ENCODE results near the gene PGS1. TPM values are rescaled to one million over a fixed set of nuclear protein-coding genes. Genes with fewer than 3 reads are reported as not detected.

Gene PGS1
- total RNA-seq, 2 experiments from 2014 or later, result 75.8 to 78.1 TPM

DNA sequence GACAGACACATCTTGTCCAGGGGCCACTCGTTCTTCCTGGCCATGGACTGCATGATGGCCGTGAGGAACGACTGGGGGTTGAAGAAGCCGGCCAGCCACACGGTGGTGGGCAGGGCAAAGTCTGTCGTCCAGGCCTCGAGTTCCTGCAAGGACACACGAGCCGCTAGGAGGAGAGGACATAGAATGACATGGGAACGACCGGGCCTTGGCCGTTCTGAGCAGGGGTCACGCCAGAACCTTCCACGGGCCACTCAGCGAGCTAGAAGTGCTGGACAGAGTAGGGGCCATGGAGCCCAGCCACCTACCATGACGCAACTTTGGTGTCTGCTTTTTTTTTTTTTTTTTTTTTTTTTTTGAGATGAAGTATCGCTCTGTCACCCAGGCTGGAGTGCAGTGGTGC is 47.0 kb downstream of the PGS1 start:
- H3K4me1 Mint-ChIP-seq (ENCODE audit: low read depth), result peaks cover 21% of the 10 kb centered on the region
- CTCF ChIA-PET, result interaction anchor here (1.1 to 9.7 kb wide), 4 partner anchors 9 to 174 kb away, joined by 3 to 135 read pairs (median 4); partner anchors contain the start of gene SOCS3
- intact Hi-C loops (cut with micrococcal nuclease), result no loop called here
- no peak overlapping the region for H3K27ac Mint-ChIP-seq
- POLR2A ChIA-PET, result no interaction called here
- H3K27me3 Mint-ChIP-seq, result no peaks in the 10 kb centered on the region
- no peak overlapping the region for H3K4me3 Mint-ChIP-seq
- H3K9me3 Mint-ChIP-seq, result no peaks in the 10 kb centered on the region
- no peak for DNase-seq
- H3K36me3 Mint-ChIP-seq, result peaks cover 51% of the 10 kb centered on the region

DNA sequence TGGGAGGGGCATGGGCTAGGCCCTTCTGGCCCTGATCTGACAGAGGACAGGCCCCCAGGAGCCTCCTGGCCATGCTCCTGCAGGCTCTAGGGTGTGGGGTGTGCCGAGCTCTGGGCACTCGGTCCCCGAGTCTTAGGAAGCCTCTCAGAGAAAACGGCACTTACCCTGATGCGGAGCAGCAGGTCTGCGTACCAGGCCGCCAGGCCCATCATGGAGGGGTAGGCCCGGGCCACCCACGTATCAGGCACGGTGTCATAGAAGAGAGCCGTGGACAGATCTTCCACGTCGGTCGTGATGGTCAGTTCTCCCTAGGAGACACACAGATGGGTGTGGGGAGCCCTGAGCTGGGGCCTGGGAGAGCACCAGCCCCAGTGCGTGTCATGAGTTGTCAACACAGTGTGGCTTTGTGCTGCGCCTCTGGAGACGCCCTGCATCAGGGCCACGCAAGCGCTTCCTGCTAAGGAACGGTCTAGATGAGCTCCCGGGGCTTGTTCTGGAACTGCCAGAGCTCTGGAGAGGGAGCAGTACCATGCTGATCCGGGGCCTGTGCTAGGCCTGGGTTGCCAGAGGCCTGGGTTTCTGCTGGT is 47.9 kb downstream of the PGS1 start:
- Mint-ChIP-seq H3K36me3 (peaks cover 41% of the 10 kb centered on the region), H3K27me3 (no peaks in the 10 kb centered on the region), H3K9me3 (no peaks in the 10 kb centered on the region), H3K4me3 (no peak overlapping the region), H3K4me1 (ENCODE audit: low read depth) (peaks cover 12% of the 10 kb centered on the region), H3K27ac (peak overlapping the region; percentile 18)
- intact Hi-C loops (cut with micrococcal nuclease), result no loop called here
- no peak for DNase-seq
- POLR2A ChIA-PET, result no interaction called here
- CTCF ChIA-PET, result interaction anchor here (1.1 to 9.7 kb wide), 3 partner anchors 65 to 175 kb away, joined by 3 to 135 read pairs (median 4); partner anchors contain the start of gene SOCS3

DNA sequence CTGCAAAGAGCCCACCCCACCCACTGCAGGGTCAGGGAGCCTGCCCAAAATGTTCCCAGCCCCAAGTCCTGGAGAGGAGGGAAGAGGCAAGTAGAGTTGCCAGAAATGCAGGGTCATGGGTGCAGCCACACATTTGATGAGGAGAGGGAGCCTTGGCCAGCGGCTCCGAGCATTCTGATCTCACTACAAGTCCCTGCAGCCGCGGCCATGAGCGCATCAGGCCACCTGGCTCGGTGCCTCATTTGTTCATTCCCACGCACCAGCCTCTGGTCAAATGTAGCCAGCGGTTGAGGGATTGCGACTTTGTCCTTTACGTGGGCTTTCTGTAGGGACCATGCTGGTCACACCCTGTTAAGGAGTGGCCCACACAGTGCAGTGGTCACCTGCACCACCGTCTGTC is 48.7 kb downstream of the PGS1 start:
- no peak overlapping the region for H3K27ac Mint-ChIP-seq
- H3K27me3 Mint-ChIP-seq, result no peaks in the 10 kb centered on the region
- ChIA-PET CTCF (interaction anchor here (9.7 kb wide), 1 partner anchor 66 kb away, joined by 135 read pairs; the partner anchor contains the start of gene SOCS3), POLR2A (no interaction called here)
- no peaks in the 10 kb centered on the region for H3K9me3 Mint-ChIP-seq
- no peak overlapping the region for H3K4me3 Mint-ChIP-seq
- intact Hi-C loops (cut with micrococcal nuclease), result no loop called here
- peaks cover 5% of the 10 kb centered on the region for H3K4me1 Mint-ChIP-seq (ENCODE audit: low read depth)
- DNase-seq, result no peak
- H3K36me3 Mint-ChIP-seq, result peaks cover 36% of the 10 kb centered on the region

DNA sequence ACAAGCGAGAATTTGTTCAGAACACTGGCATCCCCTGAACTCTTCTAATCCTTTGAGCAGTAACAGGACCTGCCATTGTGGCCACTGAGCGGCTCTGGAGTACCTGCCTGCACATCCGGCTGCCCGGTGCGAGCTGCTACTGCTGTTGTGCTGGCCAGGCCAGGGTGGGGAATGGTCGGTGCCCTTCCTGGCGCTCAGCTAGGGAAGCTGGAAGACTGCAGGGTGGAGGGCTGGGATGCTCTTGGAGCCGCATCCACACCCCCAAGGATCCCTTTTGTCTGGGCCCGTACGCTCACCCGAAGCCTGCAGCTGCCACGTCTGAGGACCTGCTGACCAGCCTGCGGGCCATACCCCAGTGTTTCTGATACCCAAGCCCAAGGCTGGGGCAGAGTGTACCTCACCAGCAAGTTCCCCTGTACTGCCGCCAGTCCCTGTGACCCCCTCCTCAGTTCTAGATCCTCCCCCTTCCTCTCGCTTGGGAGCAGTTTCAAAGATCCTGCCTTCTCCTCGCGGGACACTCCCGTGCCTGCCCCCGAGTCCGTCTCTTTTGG is 49.7 kb downstream of the PGS1 start:
- no peaks in the 10 kb centered on the region for H3K4me1 Mint-ChIP-seq (ENCODE audit: low read depth)

DNA sequence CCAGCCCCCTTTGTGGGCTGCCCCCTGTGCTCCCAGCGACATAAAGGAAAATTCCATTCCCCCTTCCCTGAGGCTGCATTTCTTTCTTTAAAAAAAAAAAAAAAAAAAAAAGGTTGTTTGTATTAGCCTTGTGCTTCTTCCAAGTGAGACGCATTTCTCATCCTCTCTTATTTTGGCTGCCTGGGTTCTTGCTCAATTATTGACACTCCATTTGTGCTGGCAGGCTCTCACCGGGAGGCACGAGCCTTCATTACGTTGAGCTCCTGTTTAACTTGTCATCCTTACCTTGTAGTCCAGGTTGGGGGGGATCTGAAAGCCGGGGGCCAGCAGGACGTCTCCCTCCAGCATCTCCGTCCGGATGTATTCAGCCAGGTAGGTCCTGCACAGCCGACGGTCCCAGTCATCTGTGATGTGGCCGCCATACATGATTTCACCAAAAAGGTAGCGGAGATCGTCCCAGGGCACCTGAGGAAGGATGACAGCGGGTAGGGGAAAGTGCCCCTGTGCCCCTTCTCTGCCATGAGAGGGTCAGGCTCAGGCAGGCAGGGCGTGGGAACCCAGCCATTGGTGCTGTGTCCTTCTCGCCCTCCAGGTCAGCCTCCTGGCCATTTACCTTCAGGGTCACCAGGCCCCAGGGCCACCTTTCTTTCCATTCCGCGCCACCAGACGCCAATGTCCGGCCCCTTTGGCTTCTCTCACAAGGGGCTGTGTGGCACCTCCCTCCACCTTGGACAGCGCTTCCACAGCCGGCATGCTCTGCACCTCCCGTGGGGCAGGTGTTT is 50.6 kb downstream of the PGS1 start:
- no peak overlapping the region for H3K4me3 Mint-ChIP-seq
- H3K27me3 Mint-ChIP-seq, result no peaks in the 10 kb centered on the region
- intact Hi-C loops (cut with micrococcal nuclease), result no loop called here
- ChIA-PET POLR2A (no interaction called here), CTCF (no interaction called here)
- no peaks in the 10 kb centered on the region for H3K9me3 Mint-ChIP-seq
- no peak overlapping the region for H3K27ac Mint-ChIP-seq
- DNase-seq, result no peak
- H3K36me3 Mint-ChIP-seq, result peaks cover 26% of the 10 kb centered on the region
- no peaks in the 10 kb centered on the region for H3K4me1 Mint-ChIP-seq (ENCODE audit: low read depth)

More for the DNA sequence above, 49.7 kb downstream of the PGS1 start:
- no peak for DNase-seq
- intact Hi-C loops (cut with micrococcal nuclease), result no loop called here
- Mint-ChIP-seq H3K36me3 (peaks cover 30% of the 10 kb centered on the region), H3K4me3 (no peak overlapping the region), H3K27ac (no peak overlapping the region), H3K27me3 (no peaks in the 10 kb centered on the region), H3K9me3 (no peaks in the 10 kb centered on the region)
- ChIA-PET POLR2A (no interaction called here), CTCF (no interaction called here)

DNA sequence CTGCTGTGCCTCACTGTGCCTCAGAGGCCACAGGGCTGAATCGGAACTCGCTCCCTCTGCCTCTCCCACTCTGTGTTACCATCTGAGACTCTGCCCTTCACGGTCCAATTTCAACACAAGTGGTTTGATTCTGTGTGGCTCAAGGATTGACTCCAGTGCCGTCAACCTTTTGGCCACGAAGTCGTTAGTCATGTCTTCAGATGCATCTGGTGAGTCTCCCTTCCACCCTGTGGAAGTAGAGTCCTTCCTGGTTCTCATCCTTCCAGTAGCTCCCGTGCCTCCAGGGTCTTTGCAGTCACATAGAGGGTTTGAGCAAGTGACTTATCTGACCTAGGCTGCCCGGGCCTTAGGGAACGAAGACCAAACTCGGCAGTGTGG is 51.2 kb downstream of the PGS1 start:
- no peaks in the 10 kb centered on the region for H3K27me3 Mint-ChIP-seq
- H3K9me3 Mint-ChIP-seq, result no peaks in the 10 kb centered on the region
- intact Hi-C loops (cut with micrococcal nuclease), result no loop called here
- H3K4me3 Mint-ChIP-seq, result no peak overlapping the region
- no peak for DNase-seq
- ChIA-PET POLR2A (no interaction called here), CTCF (interaction anchor here (1.6 kb wide), 1 partner anchor 8 kb away, joined by 5 read pairs; no protein-coding TSS in a partner anchor)
- H3K4me1 Mint-ChIP-seq (ENCODE audit: low read depth), result no peaks in the 10 kb centered on the region
- H3K27ac Mint-ChIP-seq, result no peak overlapping the region
- peaks cover 22% of the 10 kb centered on the region for H3K36me3 Mint-ChIP-seq

DNA sequence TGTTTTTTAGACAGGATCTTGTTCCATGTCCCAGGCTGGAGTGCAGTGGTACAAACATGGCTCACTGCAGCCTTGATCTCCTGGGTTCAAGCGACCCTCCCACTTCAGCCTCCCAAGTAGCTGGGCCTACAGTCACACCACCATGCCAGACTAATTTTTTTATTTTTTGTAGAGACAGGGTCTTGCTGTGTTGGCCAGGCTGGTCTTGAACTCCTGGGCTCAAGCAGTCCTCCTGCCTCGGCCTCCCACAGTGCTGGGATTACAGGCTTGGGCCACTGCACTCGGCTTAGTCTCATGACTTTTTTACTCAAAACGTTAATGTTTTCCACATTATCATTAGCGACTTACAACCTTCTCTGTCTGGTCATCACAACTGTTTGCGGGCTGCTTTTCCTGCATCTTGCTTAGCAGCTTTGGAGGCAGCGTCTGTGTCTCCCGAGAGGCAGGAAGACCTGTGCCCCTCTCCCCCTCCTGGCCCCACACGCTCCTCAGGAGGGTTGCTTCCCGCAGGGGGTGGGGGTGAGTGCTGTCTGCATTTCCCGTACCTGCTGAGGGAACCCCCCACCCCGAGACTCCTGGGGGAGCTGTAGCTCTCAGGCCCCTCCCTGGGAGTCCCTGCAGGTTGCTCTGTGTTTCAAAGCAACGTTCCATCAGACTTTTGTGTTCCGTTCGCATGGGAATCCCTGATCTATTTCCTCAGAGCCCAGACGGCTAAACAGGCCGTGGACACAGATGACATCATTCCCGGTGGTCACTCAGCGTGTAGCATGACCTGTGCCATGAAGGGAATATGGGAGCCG is 52.6 kb downstream of the PGS1 start:
- H3K36me3 Mint-ChIP-seq, result peaks cover 15% of the 10 kb centered on the region
- no peak overlapping the region for H3K27ac Mint-ChIP-seq
- CTCF ChIA-PET, result interaction anchor here (0.5 to 1.6 kb wide), 2 partner anchors 9 to 142 kb away, joined by 3 to 5 read pairs; no protein-coding TSS in a partner anchor
- POLR2A ChIA-PET, result no interaction called here
- H3K27me3 Mint-ChIP-seq, result no peaks in the 10 kb centered on the region
- no peaks in the 10 kb centered on the region for H3K4me1 Mint-ChIP-seq (ENCODE audit: low read depth)
- intact Hi-C loops (cut with micrococcal nuclease), result no loop called here
- DNase-seq, result no peak
- H3K9me3 Mint-ChIP-seq, result no peaks in the 10 kb centered on the region
- no peak overlapping the region for H3K4me3 Mint-ChIP-seq

DNA sequence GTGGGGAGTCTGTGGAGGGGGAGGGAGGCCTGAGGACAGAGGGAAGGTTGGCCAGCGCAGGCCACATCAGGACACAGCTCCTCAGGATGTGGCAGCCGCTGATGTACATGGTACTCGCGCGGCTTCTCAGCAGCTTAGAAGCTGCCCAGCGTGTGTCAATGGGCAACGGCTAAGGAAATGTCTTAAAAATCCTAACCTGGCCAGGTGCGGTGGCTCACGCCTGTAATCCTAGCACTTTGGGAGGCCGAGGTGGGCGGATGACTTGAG is 53.2 kb downstream of the PGS1 start:
- Mint-ChIP-seq H3K9me3 (no peaks in the 10 kb centered on the region), H3K4me1 (ENCODE audit: low read depth) (no peaks in the 10 kb centered on the region), H3K4me3 (no peak overlapping the region), H3K27me3 (no peaks in the 10 kb centered on the region), H3K27ac (no peak overlapping the region), H3K36me3 (peaks cover 15% of the 10 kb centered on the region)
- DNase-seq, result no peak
- CTCF ChIA-PET, result interaction anchor here (0.5 kb wide), 1 partner anchor 142 kb away, joined by 3 read pairs; no protein-coding TSS in a partner anchor
- POLR2A ChIA-PET, result no interaction called here
- intact Hi-C loops (cut with micrococcal nuclease), result no loop called here

DNA sequence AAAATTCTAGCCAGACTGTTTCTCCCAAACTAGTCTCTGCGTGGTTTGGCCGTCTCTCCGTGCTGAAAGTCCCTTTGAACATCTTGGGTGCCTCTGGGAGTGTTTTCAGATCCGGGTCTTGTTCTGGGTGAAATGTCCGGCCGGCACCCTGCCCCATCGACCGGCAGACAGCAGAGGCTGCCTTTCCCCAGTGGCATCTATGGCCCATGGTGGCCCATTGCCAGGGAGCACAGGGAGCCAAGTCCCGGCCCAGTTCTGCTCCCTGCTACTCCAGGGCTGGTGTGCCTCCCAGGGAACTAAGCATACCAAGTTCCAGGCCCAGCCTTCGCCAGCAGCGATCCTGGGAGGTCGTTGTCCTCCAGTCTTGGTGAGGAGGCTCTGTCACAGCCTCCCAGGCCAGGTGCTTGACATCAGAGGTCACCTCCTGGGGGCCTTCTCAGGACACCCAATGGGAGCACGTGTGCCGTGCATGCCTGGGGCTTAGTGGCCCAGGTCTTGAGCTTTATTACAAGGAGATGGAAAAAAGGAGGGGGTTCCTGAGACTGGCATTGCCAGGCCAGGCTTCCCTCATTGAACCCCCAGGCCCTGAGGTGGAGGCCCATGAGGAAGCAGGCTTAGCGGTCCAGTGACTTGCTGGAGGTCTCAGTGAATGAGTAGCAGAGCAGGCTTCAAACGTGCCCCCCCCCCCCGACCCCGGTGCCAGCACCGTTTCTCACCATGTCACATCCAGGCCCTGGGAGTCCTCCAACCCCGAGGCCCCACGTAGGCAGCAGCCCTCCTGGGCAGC is 54.0 kb downstream of the PGS1 start:
- Mint-ChIP-seq H3K36me3 (peaks cover 7% of the 10 kb centered on the region), H3K4me3 (no peak overlapping the region), H3K27me3 (no peaks in the 10 kb centered on the region), H3K4me1 (ENCODE audit: low read depth) (no peaks in the 10 kb centered on the region), H3K9me3 (no peaks in the 10 kb centered on the region), H3K27ac (no peak overlapping the region)
- CTCF ChIA-PET, result no interaction called here
- intact Hi-C loops (cut with micrococcal nuclease), result no loop called here
- no peak for DNase-seq
- POLR2A ChIA-PET, result no interaction called here

DNA sequence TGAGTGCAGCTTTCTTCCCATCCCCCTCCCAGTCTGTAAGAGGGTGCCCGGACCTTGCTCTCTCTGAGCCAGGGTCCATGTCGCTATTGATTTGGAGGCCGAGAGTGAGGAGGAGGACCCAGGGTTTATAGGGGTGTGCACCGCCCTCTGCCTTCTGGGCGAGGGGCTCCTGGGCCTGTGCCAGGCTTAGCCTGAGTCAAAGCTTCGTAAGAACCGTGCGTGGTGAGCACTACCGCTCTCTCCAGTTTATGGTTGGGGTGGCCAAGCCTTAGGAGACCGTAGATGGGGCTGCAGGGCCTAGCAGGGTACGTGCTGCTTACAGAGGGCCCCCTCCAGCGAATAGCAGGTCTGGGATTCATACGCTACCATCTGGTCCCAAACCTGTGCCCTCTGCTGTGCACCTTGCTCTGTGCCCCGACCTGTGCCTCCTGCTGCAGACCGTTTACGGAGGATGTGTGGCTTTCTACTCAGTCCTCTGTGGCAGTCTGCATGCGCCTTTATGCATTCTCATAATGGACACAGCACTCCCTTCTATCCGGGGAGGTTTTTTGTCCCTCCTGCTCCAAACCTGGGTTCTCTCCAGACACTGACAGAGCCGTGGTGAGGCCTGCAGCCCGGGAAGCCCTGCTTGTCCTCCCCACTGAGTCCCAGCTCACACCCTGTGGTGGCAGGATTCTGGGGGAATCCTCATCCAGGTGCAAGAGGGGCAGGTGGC is 54.7 kb downstream of the PGS1 start:
- Mint-ChIP-seq H3K27me3 (no peaks in the 10 kb centered on the region), H3K4me3 (no peak overlapping the region), H3K4me1 (ENCODE audit: low read depth) (no peaks in the 10 kb centered on the region), H3K9me3 (no peaks in the 10 kb centered on the region), H3K27ac (no peak overlapping the region), H3K36me3 (peaks cover 6% of the 10 kb centered on the region)
- POLR2A ChIA-PET, result no interaction called here
- DNase-seq, result no peak
- intact Hi-C loops (cut with micrococcal nuclease), result no loop called here
- CTCF ChIA-PET, result no interaction called here

DNA sequence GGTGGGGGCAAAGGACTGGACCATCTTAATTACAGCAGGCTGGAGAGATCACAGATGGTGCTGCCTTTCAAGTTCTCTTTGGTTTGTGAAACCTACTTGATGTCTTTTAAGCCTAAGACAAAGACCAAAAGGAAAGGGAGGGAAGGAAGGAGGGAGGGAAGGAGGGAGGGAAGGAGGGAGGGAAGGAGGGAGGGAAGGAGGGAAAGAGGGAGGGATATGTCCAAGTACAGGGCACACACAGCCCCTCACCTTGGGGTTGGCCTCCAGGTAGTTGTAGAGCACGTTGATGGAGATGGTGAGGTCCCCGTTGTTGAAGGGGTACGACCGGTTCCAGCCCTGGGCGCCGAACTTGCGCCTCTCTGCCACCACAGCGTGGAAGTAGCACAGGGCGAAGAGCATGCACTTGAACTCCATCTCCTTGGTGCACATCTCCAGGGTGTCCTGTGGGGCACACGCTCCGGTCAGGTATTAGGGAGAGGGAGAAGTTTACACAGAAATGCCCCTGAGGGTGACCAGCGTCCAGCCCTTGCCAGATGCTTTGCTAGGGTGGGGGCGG is 55.4 kb downstream of the PGS1 start:
- Mint-ChIP-seq H3K36me3 (peaks cover 4% of the 10 kb centered on the region), H3K27ac (no peak overlapping the region), H3K4me1 (ENCODE audit: low read depth) (no peaks in the 10 kb centered on the region), H3K9me3 (no peaks in the 10 kb centered on the region), H3K4me3 (no peak overlapping the region), H3K27me3 (no peaks in the 10 kb centered on the region)
- no peak for DNase-seq
- intact Hi-C loops (cut with micrococcal nuclease), result no loop called here
- CTCF ChIA-PET, result interaction anchor here (0.5 to 1.1 kb wide), 2 partner anchors 12 to 73 kb away, joined by 3 read pairs; no protein-coding TSS in a partner anchor
- POLR2A ChIA-PET, result no interaction called here
